Measurements from ENCODE around the gene MASTL. TPM values are rescaled to one million over a fixed set of nuclear protein-coding genes. Genes with fewer than 3 reads are reported as not detected.
A peak's percentile ranks its signal among the peaks of the same experiment; 100 is the strongest.

MASTL gene
- total RNA-seq, 1 experiment from 2014 or later, result 17.4 TPM

DNA sequence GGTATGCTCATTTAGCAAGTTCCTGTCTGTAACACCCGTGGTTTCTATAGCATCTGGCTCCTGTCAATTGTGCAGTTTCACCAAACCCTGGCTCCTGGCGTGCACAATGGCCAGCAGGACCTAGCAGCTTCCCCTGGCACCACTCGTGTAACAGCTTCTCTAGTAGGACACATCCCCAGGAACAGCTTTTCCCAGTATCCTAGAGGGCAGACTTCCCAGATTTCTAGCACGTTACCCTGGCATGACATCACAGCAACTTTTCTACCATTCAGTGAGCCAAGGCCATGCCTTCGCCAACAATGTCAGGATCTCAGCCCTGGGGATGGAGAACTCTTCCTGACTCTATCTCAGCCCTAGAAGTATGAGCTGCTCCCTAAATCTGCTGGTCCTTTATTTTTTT is 7.5 kb upstream of the MASTL start:
- Histone ChIP-seq H3K9me3 (ENCODE audit: insufficient read depth, low read depth) (no peaks in the 10 kb centered on the region), H3F3A (ENCODE audit: insufficient read depth, low read depth) (no peaks in the 10 kb centered on the region), H4K20me1 (ENCODE audit: insufficient read depth) (peaks cover 21% of the 10 kb centered on the region), H3K4me2 (no peak overlapping the region), H2AFZ (no peak overlapping the region), H3K27ac (no peak overlapping the region), H3K27me3 (ENCODE audit: insufficient read depth, low read depth) (no peaks in the 10 kb centered on the region), H3K36me3 (ENCODE audit: low read depth) (no peaks in the 10 kb centered on the region; the same call in none of the 2 replicates), H3K9me2 (ENCODE audit: insufficient read depth) (no peaks in the 10 kb centered on the region), H3K79me2 (ENCODE audit: low read depth) (peaks cover 41% of the 10 kb centered on the region), H3K4me3 (no peak overlapping the region), H3K4me1 (replicated peaks; ENCODE audit: insufficient read depth) (peaks cover 8% of the 10 kb centered on the region)
- ChIA-PET POLR2A (ENCODE audit: unreplicated experiment) (no interaction called here), CTCF (interaction anchor here (0.6 kb wide), 1 partner anchor 44 kb away, joined by 4 read pairs; no protein-coding TSS in a partner anchor)
- intact Hi-C loops (cut with micrococcal nuclease; ENCODE audit: unreplicated experiment), result no loop called here
- TF ChIP-seq EZH2 (IDR thresholded peaks at IDR 0.05; ENCODE audit: low read depth), result no peak
- TF ChIP-seq, protein P1, sequence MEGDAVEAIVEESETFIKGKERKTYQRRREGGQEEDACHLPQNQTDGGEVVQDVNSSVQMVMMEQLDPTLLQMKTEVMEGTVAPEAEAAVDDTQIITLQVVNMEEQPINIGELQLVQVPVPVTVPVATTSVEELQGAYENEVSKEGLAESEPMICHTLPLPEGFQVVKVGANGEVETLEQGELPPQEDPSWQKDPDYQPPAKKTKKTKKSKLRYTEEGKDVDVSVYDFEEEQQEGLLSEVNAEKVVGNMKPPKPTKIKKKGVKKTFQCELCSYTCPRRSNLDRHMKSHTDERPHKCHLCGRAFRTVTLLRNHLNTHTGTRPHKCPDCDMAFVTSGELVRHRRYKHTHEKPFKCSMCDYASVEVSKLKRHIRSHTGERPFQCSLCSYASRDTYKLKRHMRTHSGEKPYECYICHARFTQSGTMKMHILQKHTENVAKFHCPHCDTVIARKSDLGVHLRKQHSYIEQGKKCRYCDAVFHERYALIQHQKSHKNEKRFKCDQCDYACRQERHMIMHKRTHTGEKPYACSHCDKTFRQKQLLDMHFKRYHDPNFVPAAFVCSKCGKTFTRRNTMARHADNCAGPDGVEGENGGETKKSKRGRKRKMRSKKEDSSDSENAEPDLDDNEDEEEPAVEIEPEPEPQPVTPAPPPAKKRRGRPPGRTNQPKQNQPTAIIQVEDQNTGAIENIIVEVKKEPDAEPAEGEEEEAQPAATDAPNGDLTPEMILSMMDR (conservative IDR thresholded peaks at IDR 0.05), result no peak
- no peak for DNase-seq
- no TSS peak for BruUV-seq (replicated peaks)

DNA sequence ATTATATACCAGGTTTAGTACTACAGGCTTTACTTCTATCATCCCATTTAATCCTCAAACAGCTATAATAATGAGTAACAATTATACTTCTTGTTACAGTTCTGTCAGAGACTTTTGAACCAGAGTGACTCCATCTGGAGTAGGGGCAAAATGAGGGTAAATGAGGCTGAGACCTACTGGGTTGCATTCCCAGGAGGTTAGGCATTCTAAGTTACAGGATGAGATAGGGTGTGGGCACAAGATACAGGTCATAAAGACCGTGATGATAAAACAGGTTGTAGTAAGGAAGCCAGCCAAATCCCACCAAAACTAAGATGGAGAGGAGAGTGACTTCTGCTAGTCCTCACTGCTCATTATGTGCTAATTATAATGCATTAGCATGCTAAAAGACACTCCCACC is 4.9 kb upstream of the MASTL start:
- H3K27me3 ChIP-seq (ENCODE audit: insufficient read depth, low read depth), result no peaks in the 10 kb centered on the region
- TF ChIP-seq, protein P1 (conservative IDR thresholded peaks at IDR 0.05), result no peak
- no peak for TF ChIP-seq EZH2 (IDR thresholded peaks at IDR 0.05; ENCODE audit: low read depth)
- peaks cover 6% of the 10 kb centered on the region for H3F3A ChIP-seq (ENCODE audit: insufficient read depth, low read depth)
- peaks cover 21% of the 10 kb centered on the region for H4K20me1 ChIP-seq (ENCODE audit: insufficient read depth)
- H3K4me1 ChIP-seq (replicated peaks; ENCODE audit: insufficient read depth), result peaks cover 13% of the 10 kb centered on the region
- no peak overlapping the region for H2AFZ ChIP-seq
- no peak for DNase-seq
- BruUV-seq (replicated peaks), result no TSS peak
- no peaks in the 10 kb centered on the region for H3K9me3 ChIP-seq (ENCODE audit: insufficient read depth, low read depth)
- H3K27ac ChIP-seq, result no peak overlapping the region
- H3K4me3 ChIP-seq, result no peak overlapping the region
- CTCF ChIA-PET, result interaction anchor here (0.7 kb wide), 1 partner anchor 37 kb away, joined by 3 read pairs; no protein-coding TSS in a partner anchor
- H3K36me3 ChIP-seq (ENCODE audit: low read depth), result no peaks in the 10 kb centered on the region; the same call in none of the 2 replicates
- POLR2A ChIA-PET (ENCODE audit: unreplicated experiment), result no interaction called here
- intact Hi-C loops (cut with micrococcal nuclease; ENCODE audit: unreplicated experiment), result no loop called here
- H3K4me2 ChIP-seq, result no peak overlapping the region
- no peaks in the 10 kb centered on the region for H3K9me2 ChIP-seq (ENCODE audit: insufficient read depth)
- H3K79me2 ChIP-seq (ENCODE audit: low read depth), result peaks cover 56% of the 10 kb centered on the region

DNA sequence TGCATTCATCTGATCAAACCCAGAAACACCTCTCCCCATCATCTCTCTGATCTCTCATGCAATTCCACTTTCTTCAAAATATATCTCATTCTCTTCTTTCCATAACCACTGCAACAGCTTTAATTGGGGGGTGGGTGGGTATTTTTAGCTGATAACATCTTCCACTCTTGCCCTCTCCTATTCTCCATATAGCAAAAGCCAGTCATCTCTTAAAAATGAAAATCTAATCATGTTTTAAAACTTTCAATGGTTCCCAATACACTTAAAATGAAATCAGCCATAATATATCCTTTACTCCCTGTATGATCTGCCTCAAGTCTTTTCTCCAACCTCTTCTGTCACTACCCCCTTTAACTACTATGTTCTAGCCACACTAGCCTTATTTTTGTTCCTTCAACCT is 2.5 kb upstream of the MASTL start:
- ChIA-PET CTCF (no interaction called here), POLR2A (ENCODE audit: unreplicated experiment) (no interaction called here)
- Histone ChIP-seq H3K27me3 (ENCODE audit: insufficient read depth, low read depth) (no peaks in the 10 kb centered on the region), H3K9me3 (ENCODE audit: insufficient read depth, low read depth) (no peaks in the 10 kb centered on the region), H3K27ac (no peak overlapping the region), H3K4me2 (peak overlapping the region; percentile 98), H3K9me2 (ENCODE audit: insufficient read depth) (no peaks in the 10 kb centered on the region), H3K36me3 (ENCODE audit: low read depth) (no peaks in the 10 kb centered on the region; the same call in none of the 2 replicates), H2AFZ (no peak overlapping the region), H3K4me3 (peak overlapping the region; percentile 91), H3F3A (ENCODE audit: insufficient read depth, low read depth) (peaks cover 11% of the 10 kb centered on the region), H4K20me1 (ENCODE audit: insufficient read depth) (peaks cover 21% of the 10 kb centered on the region), H3K79me2 (ENCODE audit: low read depth) (peaks cover 64% of the 10 kb centered on the region), H3K4me1 (replicated peaks; ENCODE audit: insufficient read depth) (peaks cover 18% of the 10 kb centered on the region)
- DNase-seq, result no peak
- intact Hi-C loops (cut with micrococcal nuclease; ENCODE audit: unreplicated experiment), result no loop called here
- TF ChIP-seq, protein P1 (conservative IDR thresholded peaks at IDR 0.05), result no peak
- no peak for TF ChIP-seq EZH2 (IDR thresholded peaks at IDR 0.05; ENCODE audit: low read depth)
- BruUV-seq (replicated peaks), result no TSS peak
